Measurements from ENCODE around the gene ANKRD12.

Gene ANKRD12

DNA sequence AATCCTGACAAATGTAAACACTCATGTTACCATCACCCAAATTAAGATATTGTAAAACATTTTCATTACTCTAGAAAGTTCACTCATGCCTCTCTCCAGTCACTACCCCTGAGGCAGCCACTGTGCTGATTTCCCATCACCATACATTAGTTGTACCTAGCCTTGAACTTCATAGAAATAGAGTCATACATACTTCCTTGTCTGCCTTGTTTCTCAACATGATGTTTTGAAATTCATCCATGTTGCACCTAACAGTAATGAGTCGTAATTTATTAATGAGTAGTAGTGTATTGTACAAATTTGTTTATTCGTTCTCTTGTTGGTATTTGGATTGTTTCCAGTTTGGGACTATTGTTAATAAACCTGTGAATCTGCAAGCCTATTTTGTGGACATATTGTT is 149.0 kb downstream of the ANKRD12 start:
- H3K27ac ChIP-seq, result no peak overlapping the region
- no peak overlapping the region for H3K4me3 ChIP-seq

GRCh38 chr18:9287036-9287435 is 150.5 kb downstream of the ANKRD12 start:
- TF ChIP-seq FOXP2 (optimal IDR thresholded peaks at IDR 0.05; ENCODE audit: control extremely low read depth, extremely low read length, insufficient read depth), result no peak
- TF ChIP-seq POLR2AphosphoS5 (IDR thresholded peaks at IDR 0.05; ENCODE audit: borderline replicate concordance, low read depth, low read length), result no peak
- TF ChIP-seq EZH2 (IDR thresholded peaks at IDR 0.05), result no peak
- no peak overlapping the region for H3K9ac ChIP-seq (ENCODE audit: insufficient read length)
- no peaks in the 10 kb centered on the region for H3K9me3 ChIP-seq (ENCODE audit: low read depth, low read length)
- no peak overlapping the region for H3K27ac ChIP-seq
- DNase-seq (ENCODE audit: low read depth, low spot score), result no peak
- H3K4me3 ChIP-seq, result no peak overlapping the region
- no peaks in the 10 kb centered on the region for H3K36me3 ChIP-seq (ENCODE audit: insufficient read depth, low read length)

More for the DNA sequence above, 149.0 kb downstream of the ANKRD12 start:
- DNase-seq (ENCODE audit: low read depth, low spot score), result no peak
- H3K9me3 ChIP-seq (ENCODE audit: low read depth, low read length), result no peaks in the 10 kb centered on the region
- TF ChIP-seq POLR2AphosphoS5 (IDR thresholded peaks at IDR 0.05; ENCODE audit: borderline replicate concordance, low read depth, low read length), result no peak
- TF ChIP-seq FOXP2 (optimal IDR thresholded peaks at IDR 0.05; ENCODE audit: control extremely low read depth, extremely low read length, insufficient read depth), result no peak
- TF ChIP-seq EZH2 (IDR thresholded peaks at IDR 0.05), result no peak
- H3K9ac ChIP-seq (ENCODE audit: insufficient read length), result no peak overlapping the region
- H3K36me3 ChIP-seq (ENCODE audit: insufficient read depth, low read length), result no peaks in the 10 kb centered on the region

- Histone ChIP-seq H3K9ac (ENCODE audit: insufficient read length) (no peak overlapping the region), H3K27ac (no peak overlapping the region), H3K9me3 (ENCODE audit: low read depth, low read length) (no peaks in the 10 kb centered on the region), H3K36me3 (ENCODE audit: insufficient read depth, low read length) (no peaks in the 10 kb centered on the region), H3K4me3 (no peak overlapping the region)
- TF ChIP-seq EZH2 (IDR thresholded peaks at IDR 0.05) (no peak), POLR2AphosphoS5 (IDR thresholded peaks at IDR 0.05; ENCODE audit: borderline replicate concordance, low read depth, low read length) (no peak)
- no peak for DNase-seq (ENCODE audit: low read depth, low spot score)
These were observed 153.1 kb downstream of the ANKRD12 start for GRCh38 chr18:9289698-9290097.

- no peak for DNase-seq (ENCODE audit: low read depth, low spot score)
- H3K4me3 ChIP-seq, result no peak overlapping the region
These were observed 153.6 kb downstream of the ANKRD12 start for GRCh38 chr18:9290156-9290555.

GRCh38 chr18:9292047-9292446 is 155.5 kb downstream of the ANKRD12 start:
- Histone ChIP-seq H3K9ac (ENCODE audit: insufficient read length) (no peak overlapping the region), H3K27ac (no peak overlapping the region), H3K36me3 (ENCODE audit: insufficient read depth, low read length) (no peaks in the 10 kb centered on the region), H3K4me3 (no peak overlapping the region), H3K9me3 (ENCODE audit: low read depth, low read length) (no peaks in the 10 kb centered on the region)
- DNase-seq (ENCODE audit: low read depth, low spot score), result no peak
- TF ChIP-seq FOXP2 (optimal IDR thresholded peaks at IDR 0.05; ENCODE audit: control extremely low read depth, extremely low read length, insufficient read depth) (no peak), EZH2 (IDR thresholded peaks at IDR 0.05) (no peak), POLR2AphosphoS5 (IDR thresholded peaks at IDR 0.05; ENCODE audit: borderline replicate concordance, low read depth, low read length) (no peak)

More at GRCh38 chr18:9290156-9290555, 153.6 kb downstream of the ANKRD12 start:
- no peak overlapping the region for H3K9ac ChIP-seq (ENCODE audit: insufficient read length)
- H3K9me3 ChIP-seq (ENCODE audit: low read depth, low read length), result no peaks in the 10 kb centered on the region
- TF ChIP-seq FOXP2 (optimal IDR thresholded peaks at IDR 0.05; ENCODE audit: control extremely low read depth, extremely low read length, insufficient read depth), result no peak
- no peak for TF ChIP-seq EZH2 (IDR thresholded peaks at IDR 0.05)
- TF ChIP-seq POLR2AphosphoS5 (IDR thresholded peaks at IDR 0.05; ENCODE audit: borderline replicate concordance, low read depth, low read length), result no peak
- no peaks in the 10 kb centered on the region for H3K36me3 ChIP-seq (ENCODE audit: insufficient read depth, low read length)
- H3K27ac ChIP-seq, result no peak overlapping the region

DNA sequence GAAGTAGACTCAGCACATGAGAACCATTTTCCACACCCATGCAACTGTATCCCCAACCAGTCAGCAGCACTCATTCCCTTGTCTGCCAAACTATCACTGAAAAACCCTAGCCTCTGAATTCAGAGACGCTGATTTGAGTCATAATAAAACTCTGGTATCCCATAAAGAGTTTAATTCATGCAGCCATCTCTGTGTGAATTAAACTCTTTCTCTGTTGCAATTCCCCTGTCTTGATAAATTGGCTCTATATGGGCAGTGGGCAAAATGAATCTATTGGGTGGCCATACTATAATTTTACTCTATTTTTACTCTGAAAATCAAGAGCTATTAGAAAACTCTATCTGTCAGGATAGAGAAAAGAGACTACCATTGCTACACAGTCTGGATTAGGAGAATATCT is 157.4 kb downstream of the ANKRD12 start:
- H3K9me3 ChIP-seq (ENCODE audit: low read depth, low read length), result no peaks in the 10 kb centered on the region
- H3K36me3 ChIP-seq (ENCODE audit: insufficient read depth, low read length), result no peaks in the 10 kb centered on the region
- H3K9ac ChIP-seq (ENCODE audit: insufficient read length), result no peak overlapping the region
- no peak overlapping the region for H3K4me3 ChIP-seq
- TF ChIP-seq FOXP2 (optimal IDR thresholded peaks at IDR 0.05; ENCODE audit: control extremely low read depth, extremely low read length, insufficient read depth) (no peak), POLR2AphosphoS5 (IDR thresholded peaks at IDR 0.05; ENCODE audit: borderline replicate concordance, low read depth, low read length) (no peak), EZH2 (IDR thresholded peaks at IDR 0.05) (no peak)
- H3K27ac ChIP-seq, result no peak overlapping the region
- no peak for DNase-seq (ENCODE audit: low read depth, low spot score)

GRCh38 chr18:9296233-9297006 is 159.8 kb downstream of the ANKRD12 start:
- Histone ChIP-seq H3K36me3 (ENCODE audit: insufficient read depth, low read length) (no peaks in the 10 kb centered on the region), H3K4me3 (no peak overlapping the region), H3K9ac (ENCODE audit: insufficient read length) (no peak overlapping the region), H3K27ac (no peak overlapping the region), H3K9me3 (ENCODE audit: low read depth, low read length) (no peaks in the 10 kb centered on the region)
- TF ChIP-seq FOXP2 (optimal IDR thresholded peaks at IDR 0.05; ENCODE audit: control extremely low read depth, extremely low read length, insufficient read depth) (no peak), POLR2AphosphoS5 (IDR thresholded peaks at IDR 0.05; ENCODE audit: borderline replicate concordance, low read depth, low read length) (no peak), EZH2 (IDR thresholded peaks at IDR 0.05) (no peak)
- no peak for DNase-seq (ENCODE audit: low read depth, low spot score)

DNA sequence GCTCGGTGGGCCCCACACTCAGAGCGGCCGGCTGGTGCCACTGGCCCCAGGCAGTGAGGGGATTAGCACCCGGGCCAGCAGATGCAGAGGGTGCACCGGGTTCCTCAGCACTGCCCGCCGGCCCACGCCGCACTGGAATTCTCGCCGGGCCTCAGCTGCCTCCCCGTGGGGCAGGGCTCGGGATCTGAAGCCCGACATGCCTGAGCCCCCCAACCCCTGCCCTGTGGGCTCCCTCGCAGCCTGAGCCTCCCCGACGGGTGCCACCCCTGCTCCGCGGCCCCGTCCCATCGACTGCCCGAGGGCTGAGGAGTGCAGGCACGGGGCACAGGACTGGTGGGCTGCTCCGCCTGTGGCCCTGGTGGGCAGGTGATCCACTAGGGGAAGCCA is 160.4 kb downstream of the ANKRD12 start:
- no peak overlapping the region for H3K4me3 ChIP-seq
- no peak overlapping the region for H3K27ac ChIP-seq
- no peak overlapping the region for H3K9ac ChIP-seq (ENCODE audit: insufficient read length)
- no peak for DNase-seq (ENCODE audit: low read depth, low spot score)
- H3K36me3 ChIP-seq (ENCODE audit: insufficient read depth, low read length), result no peaks in the 10 kb centered on the region
- H3K9me3 ChIP-seq (ENCODE audit: low read depth, low read length), result no peaks in the 10 kb centered on the region
- TF ChIP-seq EZH2 (IDR thresholded peaks at IDR 0.05) (no peak), FOXP2 (optimal IDR thresholded peaks at IDR 0.05; ENCODE audit: control extremely low read depth, extremely low read length, insufficient read depth) (no peak), POLR2AphosphoS5 (IDR thresholded peaks at IDR 0.05; ENCODE audit: borderline replicate concordance, low read depth, low read length) (no peak)
